HepG2 (cell line): ENCODE results near the gene MRPL39. TPM values are rescaled to one million over a fixed set of nuclear protein-coding genes. Genes with fewer than 3 reads are reported as not detected.

Source experiments
- BRF2 ChIP-seq: sonication (generic); formaldehyde crosslinking; IDR thresholded peaks from 2 replicates; pipeline ENCODE4 v1.8.1; 2022; ENCODE audit warnings: mild to moderate bottlenecking, missing genetic modification reagents
- POGK ChIP-seq: sonication (generic); formaldehyde crosslinking; conservative IDR thresholded peaks from 2 replicates; pipeline ENCODE4 v1.8.0; 2022; ENCODE audit warnings: mild to moderate bottlenecking, moderate library complexity, missing genetic modification reagents
- RERE ChIP-seq: IDR thresholded peaks from 2 replicates; pipeline ENCODE4 v1.6.1; 2016; ENCODE audit warnings: low read depth, missing genetic modification reagents, missing compliant biosample characterization
- ZMYM2 ChIP-seq: sonication (generic); formaldehyde crosslinking; IDR thresholded peaks from 2 replicates; pipeline ENCODE4 v1.8.0; 2022; ENCODE audit warnings: mild to moderate bottlenecking, missing genetic modification reagents
- ZMYM3 ChIP-seq: sonication (generic); formaldehyde crosslinking; IDR thresholded peaks from 2 replicates; pipeline ENCODE4 v1.5.1; 2020; ENCODE audit warnings: mild to moderate bottlenecking, missing genetic modification reagents
- ZNF574 ChIP-seq: sonication (generic); formaldehyde crosslinking; IDR thresholded peaks from 2 replicates; pipeline ENCODE4 v1.4.0; 2020; ENCODE audit warnings: missing genetic modification reagents
- polyA plus RNA-seq, 8 experiments: library from polyadenylated mRNA; depleted of rRNA in 3 of 8; stranded (reverse) in 7 of 8; unstranded in 1 of 8; fragments of >200 nt; fragmentation: Illumina TruSeq in 4 of 8; extraction: Trizol in 4 of 8; gene quantifications; 2 replicates each; pipeline versions ENCODE4 v1.2.1 to v1.2.3, GENCODE V29; 2011 to 2016; ENCODE audit warnings: low read depth in 4 of 8, missing spikeins in 1 of 8, mixed read lengths in 1 of 8; ENCODE audit not compliant: insufficient read depth in 1 of 8
- total RNA-seq, 5 experiments: library from RNA; depleted of rRNA; stranded (reverse); fragments of >200 nt; fragmentation: Illumina TruSeq; extraction: Trizol; gene quantifications; 2 replicates each; pipeline ENCODE4 v1.2.3, GENCODE V29; 2016; ENCODE audit warnings: low read depth in 1 of 5

The MRPL39 gene
- total and polyA plus RNA-seq, 2 of the 13 experiments (the other 11 are each of a cell fraction or from before 2014, with no cell fraction given) = 29.1 to 91.2 TPM

GRCh38 chr21:25586791-25587190 lies 20.5 kb downstream of the MRPL39 start (continued):
- TF ChIP-seq RERE (CRISPR knock-in tag) (no peak), BRF2 (CRISPR knock-in tag) (no peak), ZMYM3 (CRISPR knock-in tag) (no peak), ZNF574 (no peak), POGK (CRISPR knock-in tag) (no peak), ZMYM2 (CRISPR knock-in tag) (no peak)
- TF ChIP-seq, all 625 proteins: peak for 0
